GM21786 (cell line): ENCODE data around the gene DCAF11.

Experiments
- ATAC-seq: cut with Tn5 transposase; IDR thresholded peaks from one replicate; pipeline ENCODE4 v1.9.1; 2021; ENCODE audit not compliant: unreplicated experiment

DCAF11 gene

DNA sequence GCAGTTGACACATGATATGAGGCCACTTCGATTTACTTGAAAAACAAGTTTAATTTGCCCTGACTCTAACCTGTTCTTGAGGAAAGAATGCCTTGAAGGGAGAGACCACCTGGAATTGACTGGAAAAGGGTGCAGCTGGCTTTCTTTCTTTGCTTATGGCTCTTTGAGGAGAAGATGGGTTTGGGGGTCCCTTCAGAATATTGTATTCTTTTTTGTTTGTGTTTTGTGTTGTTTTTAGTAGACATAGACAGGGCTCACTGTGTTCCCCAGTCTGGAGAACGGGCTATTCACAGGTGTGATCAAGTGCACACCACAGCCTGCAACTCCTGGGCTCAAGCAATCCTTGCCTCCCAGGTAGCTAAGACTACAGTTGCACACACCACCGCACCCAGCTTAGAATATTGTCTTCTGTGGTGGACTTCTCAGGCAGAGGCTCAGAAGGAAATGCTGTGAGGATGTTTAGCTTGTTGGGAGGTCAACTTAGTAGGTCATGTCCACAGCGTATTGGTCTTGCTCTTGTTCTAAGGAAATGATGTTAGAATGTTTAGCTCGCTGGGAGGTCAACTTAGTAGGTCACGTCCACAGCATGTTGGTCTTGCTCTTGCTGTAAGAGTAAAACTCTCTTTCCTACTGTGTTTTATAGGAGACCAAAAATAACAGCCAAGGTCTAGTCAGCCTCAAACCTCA, 1.7 kb downstream of the DCAF11 start:
- no peak for ATAC-seq

GRCh38 chr14:24117179-24117578, 2.6 kb downstream of the DCAF11 start:
- no peak for ATAC-seq

- ATAC-seq, result no peak
Observed at GRCh38 chr14:24119691-24120090, 5.1 kb downstream of the DCAF11 start.

GRCh38 chr14:24121210-24121609, 6.6 kb downstream of the DCAF11 start:
- ATAC-seq, result no peak

GRCh38 chr14:24122416-24122815, 7.8 kb downstream of the DCAF11 start:
- no peak for ATAC-seq

GRCh38 chr14:24122898-24123297, 8.3 kb downstream of the DCAF11 start:
- no peak for ATAC-seq

- ATAC-seq, result peak; percentile 66
Observed at GRCh38 chr14:24123424-24124417, 9.1 kb downstream of the DCAF11 start.

- no peak for ATAC-seq
Observed at GRCh38 chr14:24126939-24127338, 12.4 kb downstream of the DCAF11 start.

DNA sequence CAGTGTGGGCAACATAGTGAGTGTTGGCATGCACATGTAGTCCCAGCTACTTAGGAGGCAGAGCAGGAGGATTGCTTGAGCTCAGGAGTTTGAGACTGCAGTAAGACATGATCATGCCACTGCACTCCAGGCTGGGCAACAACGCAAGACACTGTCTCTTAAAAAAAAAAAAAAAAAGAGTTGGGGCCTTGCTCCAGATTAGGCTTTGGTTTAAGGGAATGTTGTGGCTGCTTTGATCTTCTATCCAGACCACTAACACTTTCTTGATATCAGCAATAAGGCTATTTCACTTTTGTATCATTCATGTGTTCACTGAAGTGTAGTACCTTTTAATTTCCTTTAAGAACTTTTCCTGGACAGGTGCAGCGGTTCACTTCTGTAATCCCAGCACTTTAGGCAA, 13.1 kb downstream of the DCAF11 start:
- ATAC-seq, result no peak

- ATAC-seq, result no peak
Observed at GRCh38 chr14:24129410-24129998, 14.9 kb downstream of the DCAF11 start.

DNA sequence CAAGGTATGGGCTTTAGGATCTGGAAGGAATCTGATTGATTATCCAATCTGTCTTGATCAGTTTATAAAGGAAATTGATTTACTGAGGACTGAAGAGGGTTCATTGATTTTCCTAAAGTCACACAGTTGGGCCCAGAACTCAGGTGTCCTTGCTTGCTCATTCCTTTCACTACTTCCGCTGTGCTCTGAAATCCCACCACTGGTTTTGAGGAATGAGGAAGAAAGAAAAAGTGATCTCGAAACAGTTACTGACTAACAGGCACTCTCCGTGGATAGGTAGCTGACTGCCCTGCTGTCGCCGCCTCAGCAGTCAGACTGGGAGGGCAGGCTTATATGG, 15.8 kb downstream of the DCAF11 start, which contains the start of gene FITM1:
Gene FITM1 (plus strand): TSS at position 280 of the 337 bp plus-strand sequence. CDS start 905 bp downstream, outside the sequence.
- no peak for ATAC-seq

- ATAC-seq, result no peak
Observed at GRCh38 chr14:24130717-24131548, 16.4 kb downstream of the DCAF11 start.

- ATAC-seq, result no peak
Observed at GRCh38 chr14:24131549-24131966, 17.0 kb downstream of the DCAF11 start.

- ATAC-seq, result no peak
Observed at GRCh38 chr14:24132061-24132685, 17.6 kb downstream of the DCAF11 start.

- ATAC-seq, result no peak
Observed at GRCh38 chr14:24132976-24133375, 18.4 kb downstream of the DCAF11 start.

GRCh38 chr14:24133735-24134134, 19.2 kb downstream of the DCAF11 start:
- no peak for ATAC-seq

DNA sequence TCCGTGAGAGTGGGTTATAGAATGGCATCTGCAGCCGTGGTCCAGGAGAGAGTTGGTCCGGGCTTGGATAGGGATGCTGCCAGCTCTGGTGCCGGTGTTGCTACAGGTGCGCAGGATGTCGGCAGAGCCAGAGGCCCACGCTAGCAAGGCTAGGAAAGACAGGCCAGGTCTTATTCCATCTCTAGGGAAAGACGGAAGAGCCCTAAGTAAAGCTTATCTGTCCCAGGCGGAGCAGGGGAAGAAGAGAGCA, 20.9 kb downstream of the DCAF11 start:
- no peak for ATAC-seq

DNA sequence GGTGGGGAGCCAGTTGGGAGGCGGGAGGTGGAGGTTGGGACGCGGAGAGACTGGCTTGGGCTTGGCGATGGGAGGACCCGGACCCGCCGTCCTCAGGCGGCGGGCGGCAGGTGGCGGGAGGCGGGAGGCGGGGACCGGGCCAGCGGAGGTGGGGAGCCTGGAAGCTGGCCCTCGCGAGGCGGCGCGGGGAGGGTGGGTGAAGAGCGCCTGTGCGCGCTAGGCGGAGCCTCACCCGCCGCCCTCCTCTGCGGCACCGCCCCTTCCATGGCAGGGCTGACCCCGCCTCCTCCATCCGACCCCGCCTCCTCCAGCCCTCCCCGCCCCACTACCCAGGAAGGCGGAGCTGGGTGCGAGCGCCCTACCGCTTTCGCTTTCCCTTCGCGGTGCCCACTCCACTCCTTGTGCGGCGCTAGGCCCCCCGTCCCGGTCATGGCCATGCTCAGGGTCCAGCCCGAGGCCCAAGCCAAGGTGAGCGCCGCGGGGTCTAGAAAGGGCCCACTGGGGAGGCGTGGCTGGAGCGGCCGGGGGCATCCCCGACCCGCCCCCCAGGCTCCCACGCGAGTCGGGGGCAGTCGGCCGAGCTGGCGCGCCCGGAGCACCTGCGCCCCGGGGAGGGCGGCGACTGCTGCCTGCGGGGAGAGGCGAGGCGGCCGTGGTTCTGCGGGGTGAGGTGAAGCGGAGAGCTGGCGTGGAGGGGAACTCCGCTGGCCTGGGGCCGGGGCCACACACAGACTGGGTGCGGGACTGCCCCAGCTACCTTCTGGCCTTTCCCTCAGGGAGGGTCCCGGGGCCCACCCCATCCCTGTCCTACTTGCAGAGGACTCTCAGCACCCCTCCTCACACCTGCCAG, 21.5 kb downstream of the DCAF11 start, which contains the start of gene PSME1:
Gene PSME1 (plus strand): TSS at position 361 of the 850 bp plus-strand sequence. CDS start 69 bp downstream, at position 430.
- ATAC-seq, result peak; percentile 79

- no peak for ATAC-seq
Observed at GRCh38 chr14:24136684-24137528, 22.3 kb downstream of the DCAF11 start.
